HCT116 (cell line): ENCODE data around the gene CDK13.

Experiments used
- CTCF ChIP-seq, 3 experiments: fragments of 200-600 bp in 1 of 3; sonication (generic) in 1 of 3; IDR thresholded peaks in 2 of 3; conservative IDR thresholded peaks in 1 of 3; 2 replicates each; pipeline ENCODE4 v1.5.1; 2012 to 2017; ENCODE audit warnings: low read depth in 2 of 3, low read length in 2 of 3, antibody characterized with exemption in 1 of 3, borderline replicate concordance in 1 of 3, control low read depth in 1 of 3, mild to moderate bottlenecking in 1 of 3, mixed read lengths in 1 of 3, mixed run types in 1 of 3, moderate library complexity in 1 of 3; ENCODE audit not compliant: insufficient read depth in 1 of 3
- SP1 ChIP-seq: IDR thresholded peaks from 2 replicates; pipeline ENCODE4 v1.6.1; 2012; ENCODE audit warnings: low read depth
- ZFX ChIP-seq: fragments of 450-650 bp; IDR thresholded peaks from 2 replicates; pipeline ENCODE4 v1.6.1; 2017
- ZNF274 ChIP-seq: fragments of 200-500 bp; sonication (Bioruptor generic); IDR thresholded peaks from 2 replicates; pipeline ENCODE4 v1.6.1; 2014; ENCODE audit warnings: mild to moderate bottlenecking, low read depth, low read length, inconsistent platforms

- TF ChIP-seq CTCF (IDR thresholded peaks at IDR 0.05 in 2 of 3, conservative IDR thresholded peaks at IDR 0.05 in 1 of 3; ENCODE audit: borderline replicate concordance in 1 of 3, insufficient read depth in 1 of 3, low read depth in 2 of 3, low read length in 2 of 3) (no peak), ZFX (no peak), SP1 (no peak), ZNF274 (no peak)
Observed at GRCh38 chr7:40001649-40002048, 51.6 kb downstream of the CDK13 start.
